Tibial nerve (tissue), 4 donors: ENCODE measurements around the gene MACROH2A2.

Experiments used
- EP300 ChIP-seq, 2 donors: sonication (generic); formaldehyde crosslinking; IDR thresholded peaks; one replicate each; pipeline ENCODE4 v1.6.1; 2017; ENCODE audit warnings: antibody characterized with exemption in 2 of 2, mild to moderate bottlenecking in 1 of 2
- POLR2A ChIP-seq, 2 donors: fragments of 450-650 bp; IDR thresholded peaks; one replicate each; pipeline ENCODE4 v1.6.1; 2017; ENCODE audit warnings: antibody characterized with exemption in 2 of 2, mild to moderate bottlenecking in 2 of 2, moderate library complexity in 2 of 2
- TF ChIP-seq, protein P1 (sequence below), 5 experiments: fragments of 200-600 bp in 3 of 5; fragments of 450-650 bp in 2 of 5; sonication (generic) in 3 of 5; IDR thresholded peaks; one replicate each; pipeline ENCODE4 v1.5.1; 2016 to 2019; ENCODE audit warnings: antibody characterized with exemption in 5 of 5, mild to moderate bottlenecking in 3 of 5, moderate library complexity in 2 of 5

DNA sequence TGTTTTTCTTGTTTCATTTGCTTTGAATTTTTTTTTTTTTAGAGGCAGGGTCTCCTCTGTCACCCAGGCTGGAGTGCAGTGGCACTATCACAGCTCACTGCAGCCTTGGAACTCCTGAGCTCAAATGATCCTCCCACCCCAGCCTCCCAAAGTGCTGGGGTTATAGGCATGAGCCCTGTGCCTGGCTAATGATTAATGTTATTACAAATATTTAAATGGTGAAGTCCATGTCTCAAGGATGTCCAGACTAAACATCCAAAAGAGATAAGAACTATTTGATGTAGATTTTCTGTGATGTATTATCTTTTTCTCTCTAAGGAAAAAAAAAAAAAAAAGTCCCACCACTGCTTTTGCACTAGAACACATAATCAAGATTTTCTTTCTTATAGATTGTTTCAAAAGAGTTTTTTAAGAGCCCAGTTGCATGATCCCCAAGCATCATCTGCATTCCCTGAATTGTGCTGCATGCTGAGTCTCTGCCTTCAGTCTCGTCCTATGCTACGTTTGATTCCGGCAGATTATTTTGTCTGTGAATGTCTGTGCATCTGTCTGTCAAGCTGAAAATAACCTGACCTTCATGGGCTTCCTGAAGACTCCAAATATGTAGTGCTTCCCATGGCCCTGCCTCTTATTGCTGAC is 33.4 kb downstream of the MACROH2A2 start:
- TF ChIP-seq, protein P1, sequence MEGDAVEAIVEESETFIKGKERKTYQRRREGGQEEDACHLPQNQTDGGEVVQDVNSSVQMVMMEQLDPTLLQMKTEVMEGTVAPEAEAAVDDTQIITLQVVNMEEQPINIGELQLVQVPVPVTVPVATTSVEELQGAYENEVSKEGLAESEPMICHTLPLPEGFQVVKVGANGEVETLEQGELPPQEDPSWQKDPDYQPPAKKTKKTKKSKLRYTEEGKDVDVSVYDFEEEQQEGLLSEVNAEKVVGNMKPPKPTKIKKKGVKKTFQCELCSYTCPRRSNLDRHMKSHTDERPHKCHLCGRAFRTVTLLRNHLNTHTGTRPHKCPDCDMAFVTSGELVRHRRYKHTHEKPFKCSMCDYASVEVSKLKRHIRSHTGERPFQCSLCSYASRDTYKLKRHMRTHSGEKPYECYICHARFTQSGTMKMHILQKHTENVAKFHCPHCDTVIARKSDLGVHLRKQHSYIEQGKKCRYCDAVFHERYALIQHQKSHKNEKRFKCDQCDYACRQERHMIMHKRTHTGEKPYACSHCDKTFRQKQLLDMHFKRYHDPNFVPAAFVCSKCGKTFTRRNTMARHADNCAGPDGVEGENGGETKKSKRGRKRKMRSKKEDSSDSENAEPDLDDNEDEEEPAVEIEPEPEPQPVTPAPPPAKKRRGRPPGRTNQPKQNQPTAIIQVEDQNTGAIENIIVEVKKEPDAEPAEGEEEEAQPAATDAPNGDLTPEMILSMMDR (IDR thresholded peaks at IDR 0.05): no peak
- TF ChIP-seq EP300 (IDR thresholded peaks at IDR 0.05) (no peak), POLR2A (IDR thresholded peaks at IDR 0.05) (no peak)
